Cortex of kidney (tissue), 1 donor: ENCODE results near the gene CUL1.

ENCODE experiments used
- DNase-seq: peaks from one replicate; lab custom pipeline; 2025; lab: John Stamatoyannopoulos, UW

Gene CUL1

DNA sequence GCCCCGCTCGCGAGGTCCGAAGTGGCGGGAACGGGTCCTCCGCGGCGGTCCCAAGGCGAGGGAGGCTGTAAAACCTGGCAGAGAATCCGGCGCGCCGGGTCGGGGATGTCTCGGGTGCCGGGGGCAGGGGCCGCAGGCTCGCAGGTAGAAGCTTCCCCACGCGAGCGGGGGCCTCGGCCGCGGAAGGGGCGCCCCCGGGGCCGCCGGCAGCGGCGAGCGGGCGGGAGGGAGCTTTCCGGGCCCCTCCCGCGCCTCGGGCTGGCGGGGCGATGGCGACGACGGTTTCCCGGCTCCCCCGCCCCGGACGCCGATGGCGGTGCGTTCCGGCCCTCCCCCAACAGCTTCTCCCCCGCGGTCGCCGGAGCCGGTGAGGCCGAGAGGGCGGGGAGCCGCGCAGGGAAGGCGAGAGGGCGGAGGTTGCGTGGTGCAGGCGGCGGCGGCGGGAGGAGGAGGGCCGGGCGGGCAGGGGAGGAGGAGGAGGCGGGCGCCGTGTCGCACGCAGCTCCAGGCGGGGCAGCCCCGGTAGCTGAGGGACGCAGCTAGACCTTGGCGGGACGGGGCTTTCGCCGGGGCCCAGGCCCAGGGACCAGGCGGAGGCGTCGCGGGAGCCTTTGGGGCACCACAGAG is at the start of gene CUL1:
TSS of gene CUL1 (plus strand) at position 507 of the 627 bp plus-strand sequence. CDS start 31,220 bp downstream, outside the sequence.
- DNase-seq = no peak

DNA sequence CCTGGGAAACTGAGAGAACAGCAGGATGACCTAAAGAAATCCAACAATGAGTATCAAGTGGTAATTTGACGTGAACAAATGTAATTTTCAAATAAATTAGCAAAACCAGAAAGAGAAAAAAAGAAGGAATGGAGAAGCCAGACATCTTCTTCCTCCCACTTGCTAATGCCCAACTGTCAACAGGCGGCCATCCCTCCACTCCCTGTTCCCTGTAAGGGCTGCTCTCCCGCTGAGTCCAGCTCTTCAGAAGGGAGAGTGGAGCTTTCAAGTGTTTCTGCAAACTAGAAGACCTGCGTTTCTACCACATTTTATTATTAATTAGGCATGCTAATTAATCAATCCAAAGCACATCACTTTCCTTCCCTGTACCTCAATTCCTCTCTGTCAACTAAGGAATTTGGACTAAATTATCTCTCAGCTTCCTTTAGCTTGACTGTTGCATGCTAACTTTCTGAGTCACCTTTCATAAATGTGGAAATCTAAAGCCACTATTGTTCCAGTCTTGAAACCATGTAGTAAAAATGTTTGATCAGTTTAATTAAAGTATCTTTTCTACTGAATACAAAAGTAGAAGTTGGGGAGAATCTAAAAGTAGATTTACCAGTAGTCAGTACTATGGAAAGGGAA is 48.4 kb upstream of the CUL1 start:
- no peak for DNase-seq

DNA sequence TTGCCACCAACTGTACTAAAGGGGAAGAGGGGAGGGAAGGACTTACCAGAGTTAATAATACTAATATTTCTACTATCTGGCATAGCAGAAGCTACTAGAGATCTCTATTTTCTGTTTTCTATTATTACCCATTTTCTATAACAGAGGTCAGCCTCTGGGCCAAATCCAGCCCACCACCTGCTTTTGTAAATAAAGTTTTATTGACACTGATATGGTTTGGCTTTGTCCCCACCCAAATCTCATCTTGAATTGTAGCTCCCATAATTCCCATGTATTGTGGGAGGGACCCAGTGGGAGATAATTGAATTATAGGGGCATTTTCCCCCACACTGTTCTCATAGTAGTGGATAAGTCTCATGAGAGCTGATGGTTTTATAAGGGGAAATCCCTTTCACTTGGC is 45.9 kb upstream of the CUL1 start:
- no peak for DNase-seq

DNA sequence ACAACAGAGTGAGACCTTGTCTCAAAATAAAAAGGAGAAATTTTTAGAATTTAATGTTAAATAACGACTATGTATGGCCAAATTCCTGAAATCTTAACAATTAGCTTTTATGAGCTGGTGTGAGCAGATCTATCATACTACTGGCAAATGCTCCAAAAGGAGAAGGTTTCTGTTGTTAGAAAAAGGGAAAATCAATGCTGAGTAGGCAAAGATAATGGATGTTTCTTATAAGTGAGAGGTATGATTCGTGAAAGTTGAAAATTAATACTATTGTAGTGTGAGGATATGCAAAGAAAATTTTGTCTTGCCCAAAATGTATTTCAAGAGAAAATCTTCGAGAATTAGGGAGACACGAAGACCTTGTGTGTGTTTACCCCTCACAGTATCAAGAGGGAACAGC is 40.8 kb upstream of the CUL1 start:
- DNase-seq = no peak

DNA sequence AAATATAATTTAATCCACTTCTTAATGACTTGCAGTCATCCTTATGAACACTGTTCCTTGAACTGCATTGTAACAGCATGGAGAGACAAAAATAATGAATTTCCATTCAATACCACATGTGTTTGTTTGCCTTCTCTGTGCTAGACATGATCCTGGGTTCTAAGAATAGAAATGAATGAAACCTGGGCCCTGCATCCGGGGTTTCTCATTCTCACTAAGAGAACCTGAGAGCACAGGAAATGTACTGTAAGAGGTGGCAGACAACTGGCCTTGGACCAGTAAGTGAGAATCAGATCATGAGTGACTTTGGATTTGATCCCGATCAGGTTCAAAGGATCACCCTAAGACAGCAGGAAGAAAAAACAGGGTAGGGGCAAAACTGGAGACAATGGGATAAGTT is 37.2 kb upstream of the CUL1 start:
- no peak for DNase-seq

DNA sequence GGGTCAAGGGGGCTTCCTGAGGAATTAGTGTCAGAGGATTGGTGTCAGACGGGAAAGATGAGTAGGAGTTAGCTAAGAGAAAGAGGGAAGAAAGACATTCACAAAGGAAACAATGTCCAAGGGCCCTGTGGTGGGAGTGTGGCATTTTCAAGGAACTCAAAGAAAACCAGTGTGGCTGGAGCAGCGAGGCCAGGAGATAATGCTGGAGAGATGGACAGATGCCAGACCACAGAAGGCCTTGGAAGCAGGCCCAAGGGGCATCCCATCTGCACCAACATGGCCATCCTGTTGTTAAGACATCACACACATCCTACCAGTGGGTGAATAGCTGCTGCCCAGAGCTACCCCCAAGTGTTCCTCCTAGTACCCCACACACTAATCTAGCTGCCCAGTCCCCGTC is 36.1 kb upstream of the CUL1 start:
- DNase-seq = no peak

GRCh38 chr7:148664324-148664723 is 34.4 kb upstream of the CUL1 start:
- no peak for DNase-seq

- DNase-seq = no peak
These were observed 33.5 kb upstream of the CUL1 start for GRCh38 chr7:148665221-148665620.

GRCh38 chr7:148669927-148670326 is 28.8 kb upstream of the CUL1 start:
- no peak for DNase-seq

- no peak for DNase-seq
These were observed 28.3 kb upstream of the CUL1 start for GRCh38 chr7:148670374-148670773.

- DNase-seq = no peak
These were observed 27.9 kb upstream of the CUL1 start for GRCh38 chr7:148670807-148671206.

- DNase-seq = no peak
These were observed 26.7 kb upstream of the CUL1 start for GRCh38 chr7:148672041-148672440.

DNA sequence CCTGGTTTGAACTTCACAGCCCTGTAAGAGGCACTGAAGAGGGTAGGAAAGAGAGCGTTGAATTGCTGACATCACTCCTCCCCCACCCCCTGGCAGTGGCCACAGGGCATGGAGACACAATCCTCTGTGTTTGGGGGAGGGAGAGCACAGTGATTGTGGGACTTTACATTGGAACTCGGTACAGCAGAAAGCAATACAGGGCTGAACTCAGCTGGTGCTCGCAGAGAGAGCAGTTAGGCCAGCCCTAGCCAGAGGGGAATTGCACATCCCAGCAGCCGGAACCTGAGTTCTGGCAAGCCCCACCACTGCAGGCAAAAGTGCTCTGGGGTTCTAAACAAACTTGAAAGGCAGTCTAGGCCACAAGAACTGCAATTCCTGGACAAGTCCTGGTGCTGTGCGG is 24.0 kb upstream of the CUL1 start:
- no peak for DNase-seq

DNA sequence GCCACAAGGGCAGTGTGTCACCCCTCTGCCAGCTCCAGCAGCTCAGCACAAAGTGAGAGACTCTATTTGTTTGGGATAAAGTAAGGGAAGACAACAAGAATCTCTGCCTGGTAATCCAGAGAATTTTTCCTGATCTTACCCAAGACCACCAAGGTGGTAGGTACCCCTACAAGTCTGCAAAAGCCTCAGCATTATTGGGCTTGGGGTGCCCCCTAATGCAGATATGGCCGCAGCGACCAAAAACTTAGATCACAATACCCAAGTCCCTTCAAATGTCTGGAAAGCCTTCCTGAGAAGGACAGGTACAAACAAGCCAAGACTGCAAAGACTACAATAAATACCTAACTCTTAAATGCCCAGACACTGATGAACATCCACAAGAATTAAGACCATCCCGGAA is 22.4 kb upstream of the CUL1 start:
- no peak for DNase-seq

- no peak for DNase-seq
These were observed 16.9 kb upstream of the CUL1 start for GRCh38 chr7:148681821-148682220.

DNA sequence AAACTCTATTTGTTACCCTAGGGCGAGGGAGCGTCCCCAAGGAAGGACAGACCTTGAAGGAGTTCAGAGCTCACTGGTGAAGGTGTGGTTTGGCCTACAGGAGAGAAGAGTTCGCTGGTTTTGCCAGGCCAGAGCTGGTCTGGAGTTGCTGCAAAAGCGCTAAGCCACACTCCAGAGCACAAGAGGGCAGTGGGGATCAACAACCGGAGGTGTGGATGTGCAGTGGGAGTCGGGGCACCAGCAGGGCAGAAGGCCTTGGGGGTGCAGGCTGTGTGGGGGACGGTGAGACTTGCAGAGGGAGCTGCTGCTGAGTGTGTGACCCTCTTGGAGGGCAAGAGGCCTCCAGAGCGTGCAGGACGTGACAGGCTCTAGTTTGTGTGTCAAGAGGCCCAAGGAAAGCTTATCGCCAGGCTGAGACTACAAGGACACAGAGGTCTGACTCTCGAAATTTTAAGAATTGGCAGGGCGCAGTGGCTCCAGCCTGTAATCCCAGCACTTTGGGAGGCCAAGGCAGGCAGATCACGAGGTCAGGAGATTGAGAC is 14.3 kb upstream of the CUL1 start:
- no peak for DNase-seq

GRCh38 chr7:148686312-148686937 is 12.3 kb upstream of the CUL1 start:
- DNase-seq = no peak

- no peak for DNase-seq
These were observed 11.1 kb upstream of the CUL1 start for GRCh38 chr7:148687555-148687954.

DNA sequence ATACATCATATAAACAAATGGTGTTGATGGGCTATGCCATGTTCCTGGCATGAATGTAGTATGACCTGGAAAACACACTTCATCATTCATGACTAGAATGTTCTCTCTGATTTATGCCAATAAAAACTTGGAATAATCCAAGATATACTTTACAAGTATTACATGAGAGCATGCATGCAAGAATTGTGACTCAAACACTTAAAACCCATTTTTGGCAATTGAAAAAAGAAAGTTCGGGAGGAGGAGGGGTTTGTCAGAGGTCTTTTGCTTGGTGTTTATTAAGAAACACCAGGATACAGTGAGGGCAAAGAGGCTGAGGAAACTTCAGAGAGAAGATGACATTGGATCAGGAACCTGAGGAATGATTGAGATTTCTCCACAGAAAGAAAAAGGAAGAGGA is 10.2 kb upstream of the CUL1 start:
- DNase-seq = no peak

DNA sequence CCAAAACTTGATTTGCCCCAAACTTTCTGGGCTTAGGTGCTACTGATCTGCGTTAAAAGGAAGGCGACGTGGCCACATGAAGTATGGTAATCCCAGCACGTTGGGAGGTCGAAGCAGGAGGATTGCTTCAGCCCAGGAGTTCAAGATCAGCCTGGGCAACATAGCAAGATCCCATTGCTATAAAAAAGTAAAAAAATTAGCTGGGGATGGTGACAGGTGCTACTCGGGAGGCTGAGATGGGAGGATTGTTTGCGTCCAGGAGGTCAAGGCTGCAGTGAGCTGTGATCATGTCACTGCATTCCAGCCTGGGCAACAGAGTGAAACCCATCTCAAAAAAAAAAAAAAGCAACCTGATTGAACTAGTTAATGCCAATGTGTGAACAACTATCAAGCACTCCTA is 5.1 kb upstream of the CUL1 start:
- no peak for DNase-seq

- DNase-seq = no peak
These were observed 4.1 kb upstream of the CUL1 start for GRCh38 chr7:148694631-148695030.

GRCh38 chr7:148695953-148696352 is 2.8 kb upstream of the CUL1 start:
- no peak for DNase-seq

DNA sequence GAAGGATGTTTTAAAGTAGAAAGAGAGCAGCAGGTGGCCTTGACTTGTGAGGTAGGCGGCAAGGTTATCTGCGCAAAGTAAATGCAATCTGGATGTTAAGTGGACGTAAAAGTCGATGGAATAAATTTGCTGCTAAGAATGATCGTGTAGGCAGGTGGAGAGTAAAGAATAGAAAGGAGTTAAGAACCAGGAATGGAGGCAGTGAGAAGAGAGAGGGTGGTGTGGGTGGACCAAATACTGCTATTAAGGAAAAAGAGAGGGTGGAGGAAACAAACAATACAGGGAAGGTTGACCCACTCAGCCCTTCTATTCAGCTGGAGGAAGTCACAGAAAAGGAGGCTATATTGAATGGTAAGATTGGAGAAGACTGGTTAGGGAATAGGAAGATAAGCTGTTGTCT is 1.9 kb upstream of the CUL1 start:
- DNase-seq = no peak
